GM12874 (cell line): ENCODE measurements around the gene CDYL2.

Source experiments
- TF ChIP-seq, protein P1 (sequence below): IDR thresholded peaks from 2 replicates; pipeline ENCODE4 v1.5.1; 2011; ENCODE audit warnings: low read depth, mild to moderate bottlenecking, control low read depth, low read length, moderate library complexity; ENCODE audit not compliant: insufficient read depth

CDYL2 gene

DNA sequence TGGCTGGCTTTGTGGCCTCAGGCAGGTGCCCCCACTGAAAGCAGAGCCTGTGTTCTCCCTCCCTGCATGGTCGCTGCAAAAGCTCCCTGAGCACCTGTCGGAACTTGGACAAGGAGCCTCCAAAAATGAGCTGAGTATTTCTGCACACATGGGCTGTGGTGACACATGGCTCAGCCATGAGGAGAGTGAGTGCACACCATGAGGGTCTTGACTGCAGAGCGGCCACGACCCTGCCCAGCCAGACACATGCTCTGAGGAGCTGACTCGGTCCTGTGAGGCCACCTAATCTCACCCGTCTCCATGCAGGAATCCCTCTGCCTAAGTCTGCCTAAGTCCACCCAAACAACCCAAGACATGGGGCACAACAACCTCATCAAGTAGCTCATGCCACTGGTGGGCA lies 134.7 kb downstream of the CDYL2 start:
- TF ChIP-seq, protein P1, sequence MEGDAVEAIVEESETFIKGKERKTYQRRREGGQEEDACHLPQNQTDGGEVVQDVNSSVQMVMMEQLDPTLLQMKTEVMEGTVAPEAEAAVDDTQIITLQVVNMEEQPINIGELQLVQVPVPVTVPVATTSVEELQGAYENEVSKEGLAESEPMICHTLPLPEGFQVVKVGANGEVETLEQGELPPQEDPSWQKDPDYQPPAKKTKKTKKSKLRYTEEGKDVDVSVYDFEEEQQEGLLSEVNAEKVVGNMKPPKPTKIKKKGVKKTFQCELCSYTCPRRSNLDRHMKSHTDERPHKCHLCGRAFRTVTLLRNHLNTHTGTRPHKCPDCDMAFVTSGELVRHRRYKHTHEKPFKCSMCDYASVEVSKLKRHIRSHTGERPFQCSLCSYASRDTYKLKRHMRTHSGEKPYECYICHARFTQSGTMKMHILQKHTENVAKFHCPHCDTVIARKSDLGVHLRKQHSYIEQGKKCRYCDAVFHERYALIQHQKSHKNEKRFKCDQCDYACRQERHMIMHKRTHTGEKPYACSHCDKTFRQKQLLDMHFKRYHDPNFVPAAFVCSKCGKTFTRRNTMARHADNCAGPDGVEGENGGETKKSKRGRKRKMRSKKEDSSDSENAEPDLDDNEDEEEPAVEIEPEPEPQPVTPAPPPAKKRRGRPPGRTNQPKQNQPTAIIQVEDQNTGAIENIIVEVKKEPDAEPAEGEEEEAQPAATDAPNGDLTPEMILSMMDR, result no peak

DNA sequence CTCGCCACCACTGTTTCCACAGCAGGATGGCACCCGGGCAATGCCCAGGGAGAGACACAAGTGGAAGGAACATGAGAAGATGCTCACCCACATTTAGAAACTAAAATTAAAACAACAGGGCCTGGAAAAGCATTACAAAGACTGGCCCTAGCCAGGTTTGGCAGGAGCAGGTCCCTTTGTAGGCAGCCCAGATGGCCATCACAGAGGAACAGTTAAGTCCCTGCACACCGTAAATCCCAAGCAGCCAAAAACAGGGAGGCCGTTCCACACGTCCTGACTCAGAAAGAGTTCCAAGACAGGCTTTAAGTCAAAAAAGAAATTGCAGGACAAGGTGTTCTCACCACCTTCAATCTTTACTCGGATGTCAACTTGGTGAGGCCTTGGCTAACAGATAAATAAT lies 136.5 kb downstream of the CDYL2 start:
- TF ChIP-seq, protein P1, result no peak

DNA sequence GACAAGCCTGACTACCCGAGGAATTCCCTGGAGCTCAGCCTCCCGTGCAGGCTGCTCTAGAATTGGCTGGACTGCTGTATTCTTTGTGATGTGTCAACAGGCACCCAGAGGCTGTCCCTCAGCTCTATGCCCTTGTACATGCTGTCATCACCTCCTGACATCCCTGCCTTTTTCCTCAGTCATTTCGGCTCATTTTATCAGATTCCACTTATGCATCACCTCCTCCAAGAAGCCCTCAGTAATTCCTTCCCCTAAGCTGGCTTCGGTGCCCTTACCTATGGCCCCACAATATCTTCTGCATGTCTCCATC lies 137.2 kb downstream of the CDYL2 start:
- TF ChIP-seq, protein P1, result no peak

- TF ChIP-seq, protein P1, result no peak
Observed at GRCh38 chr16:80666378-80667250, 137.8 kb downstream of the CDYL2 start.

DNA sequence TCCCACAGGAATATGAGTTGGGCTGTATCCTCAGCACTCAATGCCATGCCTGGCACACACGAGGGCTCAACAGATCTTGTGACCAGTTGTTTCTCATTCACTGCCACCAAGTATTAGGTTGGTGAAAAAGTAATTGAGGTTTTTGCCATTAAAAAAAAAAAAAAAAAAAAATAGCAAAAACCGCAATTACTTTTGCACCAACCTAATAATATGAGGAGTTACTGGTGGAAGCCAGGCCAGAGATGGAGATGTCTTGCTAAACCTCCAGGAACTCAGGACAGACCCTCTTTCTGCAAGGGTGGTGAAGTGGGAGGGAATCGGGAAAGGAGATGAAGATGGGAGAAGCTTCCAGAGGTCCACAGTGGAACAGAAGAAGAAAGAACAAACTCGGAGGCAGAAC lies 139.0 kb downstream of the CDYL2 start:
- TF ChIP-seq, protein P1, result no peak

GRCh38 chr16:80664786-80665185 lies 139.6 kb downstream of the CDYL2 start:
- TF ChIP-seq, protein P1, result no peak

DNA sequence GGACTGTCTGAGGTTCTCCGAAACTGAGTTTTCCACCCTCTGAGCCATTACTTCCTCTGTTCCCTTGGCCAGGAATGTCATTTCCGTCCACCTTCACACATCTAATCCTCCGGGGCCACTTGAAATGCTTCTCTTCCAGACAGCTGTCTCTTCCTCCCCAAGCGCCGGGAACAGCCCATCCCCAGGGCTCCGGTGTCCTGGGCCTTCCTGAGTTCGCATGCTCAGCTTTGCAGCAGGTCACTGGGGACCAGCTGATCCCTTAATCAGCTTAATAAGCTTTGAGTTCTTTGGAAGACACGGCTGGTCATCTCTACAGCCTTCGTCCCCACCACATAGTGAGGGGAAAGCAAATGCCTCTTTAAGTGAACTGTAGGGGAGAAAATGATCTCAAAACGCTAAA lies 140.2 kb downstream of the CDYL2 start:
- TF ChIP-seq, protein P1, result no peak
